AG04450 (cell line): ENCODE measurements around the gene LRRC42. TPM values are rescaled to one million over a fixed set of nuclear protein-coding genes. Genes with fewer than 3 reads are reported as not detected.

Experiments used
- CTCF ChIA-PET: fragments of 300-600, 350-600 bp; formaldehyde crosslinking; extraction: SDS; loops from one replicate; lab custom pipeline; 2022; ENCODE audit warnings: antibody characterized with exemption, inconsistent platforms; lab: Charles Lee
- POLR2A ChIA-PET: fragments of 350-600 bp; formaldehyde crosslinking; extraction: SDS; loops from one replicate; lab custom pipeline; 2021; ENCODE audit warnings: antibody characterized with exemption, inconsistent platforms; lab: Yijun Ruan, JAX
- DNase-seq: peaks from one replicate; pipeline ENCODE4 v3.0.0-alpha.2; 2011; ENCODE audit warnings: low read depth, low spot score
- H3K27ac ChIP-seq: one replicate; pipeline ENCODE4 v1.5.1; 2012; ENCODE audit warnings: low read depth, low read length, control low read depth
- H3K27me3 ChIP-seq: one replicate; pipeline ENCODE4 v1.6.0; 2012; ENCODE audit warnings: low read length; ENCODE audit not compliant: control insufficient read depth, insufficient read depth
- H3K4me3 ChIP-seq: 2 replicates; pipeline ENCODE4 v1.5.1; 2011; ENCODE audit warnings: mild to moderate bottlenecking, low read depth, low read length, control low read depth
- H3K9me3 ChIP-seq: 2 replicates; pipeline ENCODE4 v1.5.1; 2012; ENCODE audit warnings: low read length; ENCODE audit not compliant: control insufficient read depth, insufficient read depth
- polyA plus RNA-seq: library from polyadenylated mRNA; depleted of rRNA; stranded (reverse); fragments of >200 nt; gene quantifications from 2 replicates; pipeline ENCODE4 v1.2.3, GENCODE V29; 2011
- TF ChIP-seq, protein P1 (sequence below): IDR thresholded peaks from 2 replicates; pipeline ENCODE4 v1.5.1; 2011; ENCODE audit warnings: low read depth, low read length, control low read depth, inconsistent platforms

LRRC42 gene
- polyA plus RNA-seq, 1 experiment = 51.4 TPM

DNA sequence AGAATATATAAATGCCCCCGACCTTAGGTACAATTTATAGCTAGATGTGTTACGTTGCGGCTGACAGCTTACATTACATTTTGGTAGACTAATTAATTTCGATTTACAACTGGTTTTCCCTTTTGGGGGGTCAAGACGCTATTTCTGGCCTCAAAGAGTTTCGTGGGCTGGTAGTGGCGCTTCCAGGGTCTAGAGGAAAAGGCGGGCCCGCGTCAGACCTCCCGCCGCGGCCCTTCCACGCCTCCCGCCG lies 1.0 kb upstream of the LRRC42 start:
- Histone ChIP-seq H3K27ac (peak overlapping the region; percentile 70), H3K27me3 (no peaks in the 10 kb centered on the region), H3K9me3 (no peaks in the 10 kb centered on the region; the same call in 1 of the 2 replicates), H3K4me3 (peak overlapping the region; percentile 97)
- TF ChIP-seq, protein P1, sequence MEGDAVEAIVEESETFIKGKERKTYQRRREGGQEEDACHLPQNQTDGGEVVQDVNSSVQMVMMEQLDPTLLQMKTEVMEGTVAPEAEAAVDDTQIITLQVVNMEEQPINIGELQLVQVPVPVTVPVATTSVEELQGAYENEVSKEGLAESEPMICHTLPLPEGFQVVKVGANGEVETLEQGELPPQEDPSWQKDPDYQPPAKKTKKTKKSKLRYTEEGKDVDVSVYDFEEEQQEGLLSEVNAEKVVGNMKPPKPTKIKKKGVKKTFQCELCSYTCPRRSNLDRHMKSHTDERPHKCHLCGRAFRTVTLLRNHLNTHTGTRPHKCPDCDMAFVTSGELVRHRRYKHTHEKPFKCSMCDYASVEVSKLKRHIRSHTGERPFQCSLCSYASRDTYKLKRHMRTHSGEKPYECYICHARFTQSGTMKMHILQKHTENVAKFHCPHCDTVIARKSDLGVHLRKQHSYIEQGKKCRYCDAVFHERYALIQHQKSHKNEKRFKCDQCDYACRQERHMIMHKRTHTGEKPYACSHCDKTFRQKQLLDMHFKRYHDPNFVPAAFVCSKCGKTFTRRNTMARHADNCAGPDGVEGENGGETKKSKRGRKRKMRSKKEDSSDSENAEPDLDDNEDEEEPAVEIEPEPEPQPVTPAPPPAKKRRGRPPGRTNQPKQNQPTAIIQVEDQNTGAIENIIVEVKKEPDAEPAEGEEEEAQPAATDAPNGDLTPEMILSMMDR = no peak
- ChIA-PET POLR2A (interaction anchor here (0.8 to 2.1 kb wide), 7 partner anchors 11 to 811 kb away, joined by 3 to 15 read pairs (median 8); partner anchors contain the start of genes NDC1 and YIPF1), CTCF (interaction anchor here (0.9 to 1.7 kb wide), 7 partner anchors 11 to 107 kb away, joined by 3 to 24 read pairs (median 6); partner anchors contain the start of gene NDC1)
- no peak for DNase-seq

DNA sequence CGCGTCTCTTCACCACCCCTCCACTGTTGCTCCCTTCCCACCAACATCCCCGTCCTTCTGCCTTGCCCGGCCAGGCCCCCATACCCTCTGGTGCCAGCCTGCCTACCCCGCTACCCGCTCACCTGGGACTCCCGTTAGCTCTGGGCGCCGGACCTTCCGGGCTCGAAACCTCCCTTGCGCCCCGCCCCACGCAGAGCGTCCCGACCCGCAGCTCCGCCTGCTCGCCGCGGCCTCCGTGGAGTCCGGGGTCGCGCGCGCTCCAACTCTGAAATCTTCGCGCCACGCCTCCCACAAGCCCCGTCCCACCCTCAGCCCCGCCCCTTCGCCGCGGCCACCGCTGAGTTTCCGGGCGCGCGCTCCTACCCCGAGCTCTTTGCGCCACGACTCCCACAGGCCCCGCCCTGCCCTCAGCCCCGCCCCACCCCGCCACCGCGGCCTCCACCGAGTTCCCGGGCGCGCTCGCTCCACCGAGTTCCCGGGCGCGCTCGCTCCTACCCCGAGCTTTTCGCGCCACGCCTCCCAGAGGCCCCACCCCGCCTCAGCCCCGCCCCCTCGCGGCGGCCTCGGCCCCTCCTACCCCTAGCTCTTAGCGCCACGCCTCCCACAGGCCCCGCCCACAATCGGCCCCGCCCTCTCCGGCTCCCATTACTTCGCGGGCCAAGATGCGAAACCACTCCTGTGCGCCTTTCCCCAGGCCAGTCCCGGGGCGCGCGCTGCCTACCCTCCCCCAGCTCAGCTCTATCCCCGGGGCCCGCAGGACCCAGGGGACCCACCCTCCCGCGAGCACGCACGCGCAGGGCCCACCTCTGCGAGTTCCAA lies 508 bp upstream of the LRRC42 start, which contains the start of gene IFT25:
Gene IFT25 (minus strand): TSS at position 267 of the 819 bp plus-strand sequence. CDS start 5,617 bp downstream, outside the sequence.
- Histone ChIP-seq H3K4me3 (peak within 1 kb of the TSS; percentile 97), H3K9me3 (no peaks in the 10 kb centered on the region; the same call in 1 of the 2 replicates), H3K27ac (peak within 1 kb of the TSS; percentile 70), H3K27me3 (no peaks in the 10 kb centered on the region)
- ChIA-PET POLR2A (interaction anchor here (0.6 to 2.1 kb wide), 11 partner anchors 11 to 810 kb away, joined by 3 to 15 read pairs (median 4); partner anchors contain the start of genes NDC1, TCEANC2, TMEM59 and YIPF1), CTCF (interaction anchor here (0.6 to 1.7 kb wide), 12 partner anchors 11 to 108 kb away, joined by 3 to 24 read pairs (median 4); partner anchors contain the start of genes DIO1 and NDC1)
- peak; percentile 86 for DNase-seq
- TF ChIP-seq, protein P1 = no peak

DNA sequence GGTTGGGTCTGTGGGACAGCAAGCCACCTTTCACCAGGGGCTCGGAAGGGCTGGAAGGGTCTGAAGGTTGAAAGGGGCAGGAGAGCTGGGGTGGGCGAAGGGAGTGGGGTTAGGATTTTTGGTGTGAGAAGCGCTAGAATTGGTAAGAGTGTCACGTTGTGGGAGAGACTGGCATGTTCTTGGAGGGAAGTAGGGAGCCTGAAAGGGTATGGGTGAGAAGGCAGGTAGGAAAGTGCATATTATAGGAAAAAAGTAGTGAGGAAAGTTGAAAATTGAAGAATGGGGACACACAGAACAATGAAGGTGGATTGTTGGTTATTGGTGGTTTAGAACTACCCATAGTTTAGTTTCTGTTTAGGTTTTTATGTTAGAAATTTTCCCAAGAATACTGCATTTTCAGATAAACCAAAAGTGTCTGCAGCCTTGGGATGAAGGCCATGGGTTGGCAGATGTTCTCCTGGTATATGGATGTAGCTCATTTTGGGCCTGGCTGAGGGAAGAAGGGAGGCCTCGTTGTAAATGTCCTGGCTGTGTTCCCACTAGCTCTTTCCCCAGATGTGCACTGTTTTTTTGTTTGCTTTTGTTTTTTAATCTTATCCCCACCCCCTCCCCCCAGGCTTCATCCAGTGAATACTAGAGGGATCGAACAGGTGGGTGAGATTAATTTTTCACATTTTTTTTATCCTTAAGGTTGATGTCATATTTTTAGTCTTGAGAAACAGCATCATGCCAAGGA lies 1.2 kb downstream of the LRRC42 start:
- ChIA-PET CTCF (interaction anchor here (0.8 to 5.0 kb wide), 10 partner anchors 9 to 134 kb away, joined by 3 to 80 read pairs (median 4); no protein-coding TSS in a partner anchor), POLR2A (no interaction called here)
- TF ChIP-seq, protein P1 = no peak
- Histone ChIP-seq H3K9me3 (no peaks in the 10 kb centered on the region; the same call in 1 of the 2 replicates), H3K4me3 (peak overlapping the region; percentile 83), H3K27ac (no peak overlapping the region), H3K27me3 (no peaks in the 10 kb centered on the region)
- no peak for DNase-seq

DNA sequence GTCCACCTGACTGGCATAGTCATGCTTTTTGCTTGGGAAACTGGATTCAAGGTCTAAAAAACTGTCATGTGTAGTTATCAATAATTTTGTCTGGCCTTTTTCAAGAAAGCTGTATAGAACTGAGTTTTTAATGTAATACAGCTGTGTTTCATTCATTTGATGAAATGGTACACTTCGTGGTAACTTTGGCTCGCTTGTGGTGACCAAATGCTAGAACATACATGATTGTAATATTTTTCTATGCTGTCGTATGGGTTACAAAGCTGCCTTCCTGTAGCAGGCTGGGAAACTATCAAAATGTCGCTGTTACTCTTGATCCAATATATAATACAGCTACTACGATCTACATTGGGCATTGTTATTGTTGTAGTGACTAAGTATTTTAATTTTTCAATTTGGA lies 2.1 kb downstream of the LRRC42 start:
- Histone ChIP-seq H3K27ac (no peak overlapping the region), H3K9me3 (no peaks in the 10 kb centered on the region; the same call in 1 of the 2 replicates), H3K4me3 (no peak overlapping the region), H3K27me3 (no peaks in the 10 kb centered on the region)
- TF ChIP-seq, protein P1 = no peak
- ChIA-PET CTCF (interaction anchor here (0.8 to 5.0 kb wide), 10 partner anchors 8 to 133 kb away, joined by 3 to 80 read pairs (median 4); no protein-coding TSS in a partner anchor), POLR2A (no interaction called here)
- no peak for DNase-seq
